B cell (primary cell): ENCODE results near the gene QTRT2.

ENCODE experiments used
- CTCF ChIP-seq: fragments of 200-600 bp; IDR thresholded peaks from one replicate; pipeline ENCODE4 v1.8.0; 2022; ENCODE audit warnings: antibody characterized with exemption, mild to moderate bottlenecking
- EZH2 ChIP-seq: IDR thresholded peaks from 2 replicates; pipeline ENCODE4 v1.6.1; 2012; ENCODE audit warnings: borderline replicate concordance, low read depth, mild to moderate bottlenecking, moderate library complexity, low read length; ENCODE audit not compliant: insufficient read depth, poor library complexity, severe bottlenecking

- no peak for TF ChIP-seq CTCF
- no peak for TF ChIP-seq EZH2
These were observed 24.5 kb downstream of the QTRT2 start for GRCh38 chr3:114081037-114081436.
